CD4-positive, alpha-beta T cell treated with Interleukin-6 at 100 ng/mL for 8 hours (primary cell): Measurements from ENCODE around the gene PKIB.
"Not testable (repeated sequence)": the region's sequence is repeated elsewhere in the genome, so short reads cannot be mapped to it uniquely, and the experiment has no call there.

Source experiments
- DNase-seq: peaks from one replicate; pipeline ENCODE4 v3.0.0-alpha.2; 2020; ENCODE audit warnings: mixed read lengths, low spot score

Gene PKIB, protein sequence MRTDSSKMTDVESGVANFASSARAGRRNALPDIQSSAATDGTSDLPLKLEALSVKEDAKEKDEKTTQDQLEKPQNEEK

DNA sequence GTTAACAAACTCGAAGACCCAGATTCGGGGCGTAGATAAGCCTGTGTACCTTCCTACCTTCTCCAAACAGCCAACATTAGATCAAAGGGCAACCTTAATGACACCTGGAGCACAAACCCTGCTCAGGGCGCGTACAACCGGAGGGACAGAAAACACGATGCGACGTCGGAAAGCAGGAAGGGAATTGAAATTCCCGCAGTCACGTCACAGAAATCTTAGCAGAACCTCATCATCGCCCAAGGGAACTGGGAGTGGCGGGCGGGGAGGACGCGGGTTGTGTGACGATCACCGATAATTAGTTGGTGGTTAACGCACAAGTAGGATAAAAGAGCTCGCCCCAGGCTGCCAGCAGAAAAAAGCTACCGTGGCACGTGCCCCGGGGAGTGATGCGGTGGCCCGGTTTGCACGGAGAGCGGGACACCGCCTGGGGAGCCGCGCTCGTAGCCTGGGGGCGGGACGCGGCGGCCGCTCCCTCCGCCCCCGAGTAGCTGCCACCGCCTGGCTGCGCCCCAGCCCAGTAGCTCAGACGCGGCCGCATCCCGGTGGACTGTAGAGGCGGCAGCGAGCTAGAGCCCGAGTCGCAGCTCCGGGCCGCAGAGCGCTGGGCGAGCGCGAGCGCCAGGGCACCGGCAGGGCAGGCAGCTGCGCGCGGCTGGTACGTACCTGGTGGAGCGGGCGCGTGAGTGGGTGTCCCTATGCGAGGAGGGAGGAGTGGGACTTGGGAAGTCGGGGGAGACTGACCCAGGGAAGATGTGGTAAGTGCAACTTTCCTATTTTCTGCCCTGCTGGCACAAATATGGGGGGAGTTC lies at the start of gene PKIB:
TSS of gene PKIB (plus strand) at position 525 of the 809 bp plus-strand sequence. CDS start 107,390 bp downstream, outside the sequence.
- DNase-seq, result peak; percentile 15

DNA sequence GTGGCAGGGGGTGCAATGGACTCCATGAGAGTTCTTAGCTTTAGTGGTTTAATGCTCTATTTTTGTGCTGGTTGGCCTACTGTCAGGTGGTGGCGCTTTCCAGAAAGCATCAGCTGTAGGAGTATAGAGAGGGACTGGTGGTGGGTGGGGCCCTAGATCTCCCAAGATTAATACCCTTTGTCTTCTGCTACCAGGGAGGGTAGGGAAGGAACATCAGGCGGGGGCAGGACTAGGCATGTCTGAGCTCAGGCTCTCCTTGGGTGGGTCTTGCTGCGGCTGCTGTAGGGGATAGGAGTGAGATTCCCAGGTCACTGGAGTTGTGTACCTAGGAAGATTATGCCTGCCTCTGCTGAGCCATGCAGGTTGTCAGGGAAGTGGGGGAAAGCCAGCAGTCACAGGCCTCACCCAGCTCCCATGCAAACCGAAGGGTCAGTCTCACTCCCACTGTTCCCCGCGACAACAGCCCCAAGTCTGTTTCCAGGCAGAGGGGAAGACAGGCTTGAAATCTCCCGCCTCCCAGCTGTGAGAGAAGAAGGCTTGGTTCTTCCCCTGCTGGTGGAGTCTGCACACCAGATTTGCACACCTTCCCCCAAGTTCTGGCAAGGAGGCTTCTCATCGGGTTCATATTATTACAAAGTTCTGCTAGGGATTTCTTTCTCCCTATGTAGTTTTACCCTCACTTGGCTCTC lies 46.7 kb upstream of the PKIB start:
- DNase-seq, result no peak

DNA sequence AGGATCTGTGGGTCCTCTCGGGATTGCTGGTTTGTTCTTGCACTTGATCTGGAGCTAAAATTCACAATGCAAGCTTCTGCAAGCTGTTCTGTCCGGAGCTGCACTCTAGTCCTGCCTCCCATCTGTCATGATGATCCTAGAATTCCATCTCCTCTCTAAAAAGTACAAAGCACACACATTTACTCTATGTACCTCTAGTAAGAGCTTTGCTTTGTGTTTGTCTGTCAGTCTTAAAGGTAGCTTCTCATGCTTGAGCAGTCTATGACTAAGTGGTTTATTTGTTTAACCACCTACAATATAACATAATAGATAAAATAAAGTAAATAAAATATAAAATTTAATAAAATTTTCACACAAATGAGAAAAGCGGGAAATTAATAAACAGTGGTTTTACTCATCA lies 46.0 kb upstream of the PKIB start:
- DNase-seq, result no peak

DNA sequence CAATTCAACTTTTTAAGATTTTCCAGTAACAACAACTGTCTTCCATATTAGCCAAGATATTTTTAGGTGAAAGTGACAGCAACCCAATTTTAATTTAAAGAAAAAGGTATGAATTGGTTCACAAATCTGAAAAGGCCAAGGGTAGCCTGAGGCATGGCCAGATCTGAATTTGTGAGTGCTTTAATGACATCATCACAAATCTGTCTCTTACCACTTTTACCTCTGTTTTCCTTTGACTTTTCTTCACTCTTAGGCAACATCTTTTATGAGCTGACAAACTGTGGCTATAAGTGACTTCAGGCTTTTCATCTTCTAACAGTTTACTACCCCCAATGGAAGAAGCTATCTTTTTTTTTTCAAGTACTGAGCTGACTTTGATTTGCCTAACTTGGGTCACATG lies 44.5 kb upstream of the PKIB start:
- no peak for DNase-seq

DNA sequence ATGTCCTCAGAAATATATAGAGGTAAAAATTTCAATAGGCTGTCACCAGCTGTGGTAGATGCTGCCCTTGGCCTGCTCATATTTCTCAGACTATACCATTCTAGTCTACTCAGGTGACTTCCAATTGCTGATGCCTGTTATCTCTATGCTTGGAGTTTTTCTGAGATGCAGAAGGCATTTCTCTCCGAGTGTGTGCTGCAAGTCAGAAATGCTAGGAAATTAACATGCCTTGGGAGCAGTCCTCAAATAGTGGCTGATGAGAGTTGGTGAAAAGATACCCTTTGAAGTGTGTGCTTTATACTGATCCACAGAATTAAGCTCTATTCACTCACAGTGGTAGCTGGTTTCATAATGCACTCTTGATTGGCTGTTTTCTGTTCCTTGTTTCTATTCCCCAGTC lies 43.2 kb upstream of the PKIB start:
- DNase-seq, result no peak

DNA sequence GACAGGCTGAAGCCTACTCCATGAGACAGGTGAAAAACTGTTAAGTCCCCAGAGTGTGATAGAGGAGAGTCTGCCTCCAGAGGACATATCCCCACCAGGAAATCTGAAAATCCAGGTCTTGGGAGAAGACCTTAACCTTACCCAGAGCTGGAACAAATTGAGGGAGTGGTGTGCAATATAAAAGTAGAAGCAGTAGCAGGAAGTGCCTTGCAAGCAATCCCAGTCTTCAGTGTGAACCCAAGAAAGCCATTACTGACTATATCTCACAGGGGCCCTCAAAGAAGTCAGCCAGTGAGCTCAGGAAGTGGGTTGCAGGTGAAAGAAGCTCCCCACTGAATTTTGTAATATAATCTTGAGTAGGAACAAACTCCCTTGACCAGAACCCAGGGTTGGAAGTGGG lies 41.9 kb upstream of the PKIB start:
- no peak for DNase-seq

DNA sequence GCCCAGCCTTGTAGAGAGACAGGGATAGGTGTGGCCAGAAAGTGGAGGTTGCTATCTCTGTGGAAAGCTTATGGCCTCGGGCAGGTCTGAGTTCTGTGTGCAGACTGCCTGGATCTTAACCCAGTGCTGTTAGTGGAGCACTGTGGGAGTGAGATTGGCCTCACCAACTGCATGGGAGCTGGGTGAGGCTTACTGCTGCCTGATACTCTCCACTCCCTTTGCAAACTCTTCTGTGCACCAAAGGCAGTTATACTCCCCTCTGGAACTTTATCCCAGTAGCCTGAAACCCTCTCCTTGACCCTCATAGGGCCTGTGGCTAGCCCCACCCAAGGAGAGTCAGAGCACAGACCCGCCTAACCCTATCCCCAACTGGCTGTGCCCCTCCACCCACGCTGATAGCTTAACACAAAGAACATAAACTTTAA lies 41.4 kb upstream of the PKIB start:
- no peak for DNase-seq

DNA sequence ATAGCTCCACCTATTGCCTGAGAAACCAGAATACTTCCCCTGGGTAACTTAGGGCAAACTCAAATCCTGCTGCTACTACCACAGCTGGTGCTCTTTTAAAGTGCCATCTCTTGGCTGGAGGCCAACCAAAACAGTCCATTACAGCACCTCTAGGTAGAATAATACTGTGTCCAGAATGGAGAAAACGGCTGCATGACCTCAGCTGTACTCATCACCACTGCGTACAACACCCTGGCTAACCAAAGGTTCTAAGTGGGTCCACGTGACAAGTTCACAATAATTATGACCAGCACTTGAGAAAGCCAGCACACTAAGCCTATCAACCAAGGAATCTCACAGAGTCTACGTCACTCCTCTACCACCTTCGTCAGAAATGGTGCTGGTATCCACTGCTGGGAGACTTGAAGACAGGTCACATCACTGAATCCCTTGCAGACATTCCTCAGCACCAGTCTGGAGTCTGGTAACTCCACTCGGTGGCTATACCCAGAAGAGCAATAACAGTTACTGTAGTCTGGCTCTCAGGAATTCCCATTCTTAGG lies 40.9 kb upstream of the PKIB start:
- DNase-seq, result no peak

DNA sequence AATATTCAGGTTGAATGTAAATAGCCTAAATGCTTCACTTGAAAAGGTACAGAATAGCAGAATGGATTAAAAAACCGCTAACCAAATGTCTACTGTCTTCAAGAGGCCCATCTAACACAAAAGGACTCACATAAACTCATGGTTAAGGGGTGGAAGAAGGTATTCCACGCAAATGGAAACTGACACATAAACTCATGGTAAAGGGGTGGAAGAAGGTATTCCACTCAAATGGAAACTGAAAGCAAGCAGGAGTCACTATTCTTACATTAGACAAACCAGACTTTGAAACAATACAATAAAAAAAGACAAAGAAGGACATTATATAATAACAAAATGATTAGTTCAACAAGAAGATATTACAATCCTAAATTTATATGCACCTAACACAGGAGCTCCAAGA lies 38.3 kb upstream of the PKIB start:
- DNase-seq, result no peak

DNA sequence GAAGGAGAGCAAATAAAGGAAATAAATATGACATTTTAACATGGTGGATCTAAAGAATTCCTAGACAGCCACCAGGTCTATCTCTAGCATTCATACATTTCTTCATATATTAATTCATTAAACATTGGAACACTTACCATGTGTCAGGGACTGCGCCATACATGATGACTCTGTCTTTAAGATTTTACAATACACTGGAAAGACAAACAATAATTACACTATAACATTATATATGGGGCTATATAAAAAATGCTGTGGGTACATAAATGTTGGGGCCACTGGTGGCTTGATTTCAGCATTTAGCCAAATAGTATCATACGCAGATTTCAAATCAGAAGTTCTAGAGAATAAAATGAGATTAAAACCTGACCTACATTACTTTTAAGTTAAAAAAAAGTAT lies 33.3 kb upstream of the PKIB start:
- DNase-seq, result no peak

DNA sequence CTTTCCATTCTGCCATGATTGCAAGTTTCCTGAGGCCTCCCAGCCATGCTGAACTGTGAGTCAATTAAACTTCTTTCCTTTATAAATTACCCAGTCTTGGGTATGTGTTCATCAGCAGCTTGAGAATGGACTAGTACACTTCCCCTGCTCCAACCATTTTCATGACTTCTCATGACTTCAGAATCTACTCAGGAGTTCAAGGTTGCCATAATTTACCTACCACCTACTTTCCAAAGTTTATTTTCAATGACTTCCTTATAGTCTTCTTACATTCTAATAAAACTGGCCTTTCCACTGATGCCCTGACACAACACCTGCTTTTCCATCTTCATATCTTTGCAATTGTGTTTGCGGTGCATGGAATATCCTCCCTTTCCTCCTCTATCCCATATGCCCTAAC lies 31.2 kb upstream of the PKIB start:
- no peak for DNase-seq

DNA sequence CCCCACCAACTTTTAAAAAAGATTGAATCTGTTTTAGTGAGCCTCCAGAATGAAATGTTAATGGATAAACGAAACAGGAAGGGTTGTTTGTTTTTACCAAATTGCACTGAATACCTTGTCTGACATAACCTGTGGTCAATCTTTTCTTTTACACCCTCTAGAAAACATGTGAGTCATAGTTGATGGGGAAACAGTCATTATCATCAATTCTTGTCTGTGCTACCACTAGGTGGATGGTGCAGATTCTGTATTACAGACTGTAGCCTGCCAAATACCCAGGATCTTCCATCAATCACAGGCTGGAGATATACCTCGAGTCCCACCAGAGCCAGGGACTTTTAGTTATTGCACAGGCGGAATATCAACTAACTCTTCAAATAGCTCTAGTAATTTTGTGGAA lies 29.5 kb upstream of the PKIB start:
- DNase-seq, result no peak

DNA sequence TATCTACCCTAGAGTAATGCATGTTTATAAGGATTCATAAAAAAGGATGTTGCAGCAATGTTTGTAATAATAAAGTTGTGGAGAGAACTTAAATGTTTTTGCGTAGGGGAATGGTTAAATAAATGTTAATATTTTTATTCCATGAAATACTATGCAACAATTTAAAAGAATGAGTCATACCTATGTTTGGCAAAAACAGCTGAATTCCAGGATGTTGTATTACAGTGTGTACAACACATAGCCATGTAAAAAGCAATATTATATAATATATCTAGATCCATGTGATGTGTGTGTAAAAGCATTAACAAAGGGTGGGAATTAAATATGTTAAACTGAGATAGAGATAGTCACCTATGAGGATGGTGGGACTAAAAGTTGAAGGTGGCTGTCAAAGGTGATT lies 21.1 kb upstream of the PKIB start:
- DNase-seq, result no peak

DNA sequence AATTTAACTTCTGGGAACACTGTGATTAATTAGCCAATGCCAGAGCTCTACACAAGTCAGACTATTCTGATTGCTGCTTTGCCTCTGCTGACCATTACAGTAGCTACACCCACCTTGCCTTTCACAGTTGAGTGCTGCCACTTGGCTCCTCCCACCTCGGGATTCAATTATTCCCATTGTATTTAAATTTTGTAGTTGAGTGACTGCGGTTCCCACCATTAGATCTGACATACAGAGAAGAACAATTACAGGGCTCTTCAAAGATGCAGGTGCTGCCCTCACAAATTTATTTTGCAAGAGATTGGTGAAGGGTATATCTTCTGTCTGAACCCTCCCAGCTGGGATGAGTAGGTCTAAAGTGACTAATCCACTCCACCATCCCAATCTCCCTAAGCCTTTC lies 11.9 kb upstream of the PKIB start:
- DNase-seq, result not testable (repeated sequence)

DNA sequence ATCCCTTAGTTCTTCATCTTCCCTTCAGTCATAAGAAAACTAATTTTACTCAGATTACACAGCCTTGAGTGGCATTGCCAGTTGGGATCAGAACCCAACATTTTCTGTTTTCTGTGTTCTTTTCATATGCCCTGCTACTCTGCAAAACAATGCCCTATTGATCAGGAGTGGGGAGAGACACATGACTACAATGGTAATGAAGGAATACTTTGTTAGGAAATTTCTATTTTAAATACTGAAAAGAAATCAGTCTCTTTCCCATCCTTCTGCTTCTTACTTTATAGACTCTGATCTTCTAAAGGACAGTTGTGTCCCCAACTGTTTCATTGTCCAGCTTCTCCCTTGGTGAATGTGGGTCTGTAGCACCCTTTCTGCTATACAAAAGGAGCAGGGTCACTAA lies 5.5 kb upstream of the PKIB start:
- DNase-seq, result no peak

DNA sequence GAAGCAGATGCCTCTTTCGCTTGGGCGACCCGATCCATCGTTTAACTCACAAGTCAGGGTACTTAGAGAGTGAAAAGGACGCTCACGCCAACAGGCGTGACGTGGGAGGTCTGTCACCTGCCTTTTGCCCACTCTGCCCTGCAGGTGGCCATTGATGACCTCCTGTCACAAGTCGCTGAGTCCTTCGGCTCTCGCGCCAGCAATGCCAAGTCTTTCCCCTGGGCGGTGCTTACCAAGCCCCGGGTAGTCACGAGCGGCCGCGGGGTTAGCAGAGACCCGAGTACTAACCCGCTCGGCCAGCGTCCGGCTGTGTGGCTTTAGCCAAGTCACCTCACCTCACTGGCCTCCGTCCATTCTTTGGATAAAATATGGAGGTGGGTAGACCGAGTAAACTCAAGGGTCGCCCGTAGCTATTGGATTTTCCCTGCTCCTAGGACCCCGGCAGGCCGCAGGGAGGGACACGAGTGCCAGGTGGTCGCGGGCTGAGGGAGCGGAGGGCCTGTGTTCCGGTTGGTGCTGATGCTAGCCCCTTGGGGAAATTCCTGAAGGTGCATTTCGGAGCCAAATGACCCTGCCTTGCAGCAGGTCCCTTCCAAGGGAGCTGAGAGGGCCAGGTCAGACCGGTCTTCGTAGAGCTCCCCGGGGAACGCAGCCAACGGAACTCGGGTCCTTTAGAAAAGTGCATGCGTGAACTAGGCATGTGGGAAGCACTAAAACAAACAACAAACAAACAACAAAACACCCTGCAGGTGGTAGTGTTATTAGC lies 668 bp downstream of the PKIB start:
- DNase-seq, result no peak

DNA sequence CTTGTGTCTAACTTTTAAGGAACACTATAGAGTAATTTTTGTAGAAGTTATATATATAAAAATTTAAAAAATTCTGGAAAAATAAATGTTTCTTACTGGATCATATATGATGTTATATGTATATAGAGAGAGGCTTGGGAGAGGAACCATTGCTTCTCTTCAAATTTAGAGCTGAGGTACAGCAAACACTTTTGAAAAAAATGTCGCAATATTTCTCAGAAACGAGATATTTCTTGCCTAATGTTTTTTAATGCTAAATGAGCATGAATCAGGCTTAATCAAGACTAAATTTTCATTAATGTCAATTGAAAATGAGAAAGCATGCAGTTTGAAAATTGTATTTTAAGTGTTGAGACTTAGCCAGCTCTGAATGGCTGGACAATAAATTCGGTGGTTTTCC lies 2.6 kb downstream of the PKIB start:
- DNase-seq, result no peak

DNA sequence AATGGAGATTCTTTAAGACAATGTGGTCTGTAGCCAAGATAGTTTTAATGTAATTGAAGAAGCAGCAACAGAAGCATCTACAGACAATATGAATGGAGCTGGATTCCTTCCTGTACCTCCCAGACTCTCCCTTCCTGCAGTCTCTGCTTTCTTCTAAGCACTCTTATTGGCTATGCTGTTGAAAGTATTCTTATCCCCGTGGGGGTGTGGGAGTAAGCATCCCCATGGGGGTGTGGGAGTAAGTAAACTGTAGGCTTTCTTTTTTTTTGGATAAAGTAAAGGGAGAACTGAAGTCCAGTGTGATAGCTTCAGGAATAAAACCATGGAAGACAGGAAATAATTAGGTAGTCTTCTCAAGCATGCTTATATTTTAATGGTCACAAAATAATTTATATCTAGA lies 4.1 kb downstream of the PKIB start:
- no peak for DNase-seq

DNA sequence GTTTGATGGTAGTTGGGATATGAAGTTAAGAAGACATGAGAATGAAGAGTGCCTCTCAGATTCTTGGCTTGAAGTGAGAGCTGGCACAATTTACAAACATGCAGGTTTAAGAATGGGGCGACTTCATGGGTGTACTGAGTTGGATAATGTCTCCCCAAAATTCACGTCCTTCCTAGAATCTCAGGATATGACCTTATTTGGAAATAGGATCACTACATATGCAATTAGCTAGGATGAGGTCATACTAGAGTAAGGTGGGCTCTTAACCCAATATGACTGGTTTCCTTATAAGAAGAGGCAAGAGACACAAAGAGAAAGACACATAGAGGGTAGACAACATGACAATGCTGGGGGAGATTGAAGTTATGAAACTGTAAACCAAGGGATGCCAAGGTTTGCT lies 5.2 kb downstream of the PKIB start:
- no peak for DNase-seq

DNA sequence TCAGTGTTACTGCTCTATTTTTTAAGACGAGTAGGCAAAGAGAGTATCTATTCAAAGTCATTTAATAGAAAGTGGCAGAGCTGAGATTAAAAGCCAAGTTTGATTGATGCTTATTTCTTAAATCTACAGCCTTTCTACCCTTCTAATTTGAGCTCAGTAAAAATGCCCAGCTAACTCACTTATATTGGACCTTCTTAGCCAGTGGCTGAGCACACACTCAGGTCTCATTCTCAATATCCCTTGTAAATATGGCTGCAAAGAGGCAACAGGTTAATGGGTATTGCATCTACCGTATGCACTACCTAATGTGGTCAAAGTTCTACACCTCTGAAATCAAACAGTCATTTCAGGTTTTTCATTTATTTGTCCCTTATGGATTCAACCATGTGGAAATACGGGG lies 6.7 kb downstream of the PKIB start:
- DNase-seq, result no peak

DNA sequence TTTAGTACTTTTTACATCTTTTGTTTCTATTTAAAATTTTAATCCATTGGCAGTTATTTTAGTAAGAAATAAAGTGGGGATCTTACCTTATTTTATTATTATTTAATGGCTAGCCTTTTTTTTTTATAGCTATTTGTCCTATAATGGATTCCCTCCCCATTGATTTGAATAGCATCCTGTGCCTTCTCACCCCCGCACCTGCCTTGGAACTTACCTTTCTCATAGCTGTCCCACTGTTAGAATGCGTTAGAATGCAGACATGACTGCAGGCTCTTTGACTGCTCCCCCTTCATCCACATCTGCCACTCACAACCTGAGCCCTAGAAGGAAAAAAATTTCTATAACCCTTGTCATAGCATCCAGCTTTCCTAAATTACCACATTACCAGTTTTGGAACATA lies 9.1 kb downstream of the PKIB start:
- no peak for DNase-seq

DNA sequence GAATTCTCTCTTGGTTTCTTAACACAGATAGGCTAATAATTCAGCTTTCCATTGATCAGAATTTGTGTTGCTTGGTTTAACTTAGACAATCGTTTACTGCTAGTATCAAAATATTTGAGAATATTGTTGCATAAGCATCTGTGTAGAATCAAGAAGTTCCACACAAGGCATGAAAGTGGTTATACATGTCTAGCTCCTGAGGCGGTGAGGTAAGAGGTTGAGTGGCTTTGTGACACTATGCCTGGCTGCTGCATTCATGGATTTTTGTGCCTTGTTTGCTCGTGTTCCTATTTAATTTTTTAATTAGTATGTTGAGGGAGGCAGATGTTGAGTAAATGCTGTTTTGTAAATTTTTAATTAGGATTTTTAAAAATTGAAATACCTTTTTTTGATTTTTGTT lies 10.2 kb downstream of the PKIB start:
- DNase-seq, result no peak

DNA sequence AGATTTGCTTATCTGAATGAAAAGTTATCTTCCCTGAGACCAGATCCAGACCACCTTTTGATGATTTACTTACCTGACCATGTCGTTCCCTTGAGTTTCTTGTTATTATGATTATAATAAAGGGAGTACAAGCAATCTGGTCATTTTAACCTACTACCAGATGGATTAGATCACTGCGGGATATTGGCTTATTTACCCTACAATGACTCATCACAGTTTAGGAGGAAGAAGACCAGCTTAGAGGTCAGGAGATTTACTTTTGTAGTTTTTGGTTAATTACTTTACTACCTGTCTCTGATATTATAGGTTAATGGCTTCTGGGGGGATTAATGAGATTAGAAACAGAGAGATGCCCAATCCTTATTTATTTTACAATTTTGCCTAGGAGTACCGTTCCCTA lies 10.7 kb downstream of the PKIB start:
- DNase-seq, result no peak
